Muscle of leg (tissue), 11 donors: Measurements from ENCODE around the gene EXPH5. TPM values are rescaled to one million over a fixed set of nuclear protein-coding genes. Genes with fewer than 3 reads are reported as not detected.

Source experiments
- DNase-seq: peaks from one replicate; pipeline ENCODE4 v3.0.0; 2013
- H3K27ac ChIP-seq: one replicate; pipeline ENCODE4 v1.5.1; 2013; ENCODE audit warnings: mild to moderate bottlenecking, low read length, control low read depth
- H3K27me3 ChIP-seq: one replicate; pipeline ENCODE4 v1.6.1; 2013; ENCODE audit warnings: low read length; ENCODE audit not compliant: control insufficient read depth, insufficient read depth
- H3K36me3 ChIP-seq: one replicate; pipeline ENCODE4 v1.6.1; 2013; ENCODE audit warnings: low read length; ENCODE audit not compliant: control insufficient read depth, insufficient read depth
- H3K4me1 ChIP-seq: one replicate; pipeline ENCODE4 v1.6.1; 2013; ENCODE audit warnings: low read length; ENCODE audit not compliant: control insufficient read depth, insufficient read depth
- H3K4me3 ChIP-seq: one replicate; pipeline ENCODE4 v1.5.1; 2013; ENCODE audit warnings: low read length, control low read depth
- H3K9me3 ChIP-seq: replicated peaks from 2 replicates; pipeline ENCODE4 v1.6.1; 2013; ENCODE audit warnings: low read depth, low read length; ENCODE audit not compliant: control insufficient read depth
- WGBS: methylation state at CpG from one replicate; pipeline ENCODE4 v1.1.5; 2013; ENCODE audit warnings: missing lambda C conversion rate; ENCODE audit not compliant: insufficient coverage; 5-methylcytosine and 5-hydroxymethylcytosine counted together
- polyA plus RNA-seq, 8 donors: library from polyadenylated mRNA; unstranded; fragments of 120-200 nt; gene quantifications; one replicate each; pipeline versions ENCODE4 v1.2.1 to v1.2.3, GENCODE V29; 2013; ENCODE audit warnings: inconsistent platforms in 1 of 8, low replicate concordance in 1 of 8; ENCODE audit not compliant: insufficient read length in 8 of 8, insufficient read depth in 1 of 8
- total RNA-seq: library from RNA; stranded (reverse); fragments of 120-200 nt; gene quantifications from one replicate; pipeline ENCODE4 v1.2.4, GENCODE V29; 2013

EXPH5 gene
- total and polyA plus RNA-seq, 9 donors, result 0.15 to 1.4 (median 0.44) TPM

DNA sequence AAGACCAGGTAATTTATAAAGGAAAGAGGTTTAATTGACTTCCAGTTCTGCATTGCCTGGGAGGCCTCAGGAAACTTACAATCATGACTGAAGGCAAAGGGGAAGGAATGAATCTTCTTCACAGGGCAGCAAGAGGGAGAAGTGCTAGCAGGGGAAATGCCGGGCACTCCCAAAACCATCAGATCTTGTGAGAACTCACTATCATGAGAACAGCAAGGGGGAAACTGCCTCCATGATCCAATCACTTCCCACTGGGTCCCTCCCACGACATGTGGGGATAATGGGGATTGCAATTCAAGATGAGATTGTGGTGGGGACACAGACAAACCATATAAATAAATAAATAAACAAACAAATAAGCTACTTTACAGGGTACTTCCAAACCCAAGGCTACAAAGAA, 28.8 kb upstream of the EXPH5 start:
- H3K9me3 ChIP-seq, result no peaks in the 10 kb centered on the region
- H3K27ac ChIP-seq, result no peak overlapping the region
- H3K4me1 ChIP-seq, result no peaks in the 10 kb centered on the region
- H3K27me3 ChIP-seq, result no peaks in the 10 kb centered on the region
- WGBS, result no CpG with 5 or more reads among the region's 2 CpGs
- no peaks in the 10 kb centered on the region for H3K36me3 ChIP-seq
- no peak for DNase-seq
- H3K4me3 ChIP-seq, result no peak overlapping the region

DNA sequence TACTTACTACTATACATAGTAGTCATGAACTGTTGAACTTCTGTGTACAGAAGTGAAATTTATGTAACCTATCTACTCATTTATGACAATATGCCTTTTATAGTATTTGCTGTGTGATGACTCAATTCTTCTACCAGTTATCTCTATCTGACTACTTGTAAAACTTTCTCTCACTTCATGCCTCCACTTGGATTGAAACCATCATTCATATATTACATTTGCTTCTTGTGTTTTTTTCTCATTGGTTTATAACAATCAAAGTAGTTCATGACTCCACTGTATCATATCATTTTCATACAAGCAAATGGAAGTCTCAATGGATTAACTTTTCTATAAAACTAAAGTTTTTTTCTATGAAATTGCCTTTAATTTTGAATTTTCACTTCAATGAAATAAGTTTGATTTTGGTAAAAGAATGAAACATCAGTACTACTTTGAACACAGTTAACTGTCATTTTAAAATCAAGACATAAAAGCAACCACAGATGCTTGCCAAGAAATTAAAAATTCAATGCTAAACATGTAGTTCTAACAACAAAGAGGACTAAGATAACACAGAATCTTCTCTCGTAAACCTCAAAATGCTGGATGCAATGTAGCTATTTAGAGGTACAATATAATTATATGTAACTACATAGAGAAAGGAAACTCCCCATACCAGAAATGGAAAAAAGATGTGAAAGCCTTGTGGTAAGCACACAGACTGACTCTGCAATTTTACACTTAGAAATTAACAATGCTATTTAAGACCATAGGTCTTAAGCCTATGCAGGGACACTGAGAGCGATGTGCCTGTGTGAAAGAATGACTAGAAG, 27.6 kb upstream of the EXPH5 start:
- Histone ChIP-seq H3K4me1 (no peaks in the 10 kb centered on the region), H3K27ac (no peak overlapping the region), H3K4me3 (no peak overlapping the region), H3K27me3 (no peaks in the 10 kb centered on the region), H3K36me3 (no peaks in the 10 kb centered on the region), H3K9me3 (no peaks in the 10 kb centered on the region)
- no peak for DNase-seq
- WGBS, result no CpG with 5 or more reads among the region's 2 CpGs

DNA sequence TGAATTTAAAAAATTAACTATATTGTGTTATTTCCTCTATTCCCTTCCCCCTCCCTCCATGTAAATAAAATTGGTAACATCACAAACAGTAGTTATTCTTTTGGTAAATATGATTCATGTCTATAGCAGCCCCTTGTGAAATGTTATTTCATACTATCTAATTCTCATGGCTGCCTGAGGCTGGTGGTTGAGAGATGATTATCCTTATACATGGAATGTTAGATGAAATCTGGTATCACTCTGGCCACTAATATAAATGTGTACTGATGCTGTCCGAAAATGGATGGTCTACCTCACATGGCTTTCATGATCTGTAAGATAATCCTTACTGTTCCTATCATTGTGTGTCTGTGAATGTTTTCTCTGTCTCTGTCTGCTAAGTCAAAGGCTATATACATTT, 25.0 kb upstream of the EXPH5 start:
- H3K27me3 ChIP-seq, result no peaks in the 10 kb centered on the region
- no CpG with 5 or more reads among the region's 1 CpG for WGBS
- DNase-seq, result no peak
- no peaks in the 10 kb centered on the region for H3K4me1 ChIP-seq
- H3K4me3 ChIP-seq, result no peak overlapping the region
- H3K9me3 ChIP-seq, result no peaks in the 10 kb centered on the region
- no peaks in the 10 kb centered on the region for H3K36me3 ChIP-seq
- no peak overlapping the region for H3K27ac ChIP-seq

DNA sequence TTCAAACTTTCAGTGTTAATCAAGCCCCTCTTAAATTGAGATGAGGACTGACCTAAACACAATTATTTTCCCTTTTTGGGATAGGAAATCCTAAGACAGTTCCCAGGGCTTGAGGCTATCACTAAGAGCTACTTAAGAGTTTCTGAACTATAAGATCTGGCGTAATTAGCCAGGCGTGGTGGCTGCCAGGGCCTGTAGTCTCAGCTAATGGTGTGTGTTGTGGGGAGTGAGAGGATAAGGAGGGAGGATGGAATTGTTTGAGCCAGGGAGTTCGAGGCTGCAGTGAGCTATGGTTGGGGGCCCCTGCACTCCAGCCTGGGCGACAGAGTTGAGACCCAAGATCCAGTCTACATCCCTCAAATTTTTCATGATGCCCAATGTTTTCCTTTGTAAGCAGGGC, 23.5 kb upstream of the EXPH5 start:
- H3K27ac ChIP-seq, result no peak overlapping the region
- WGBS, result 52% methylated on average over 2 of the region's 4 CpGs
- no peaks in the 10 kb centered on the region for H3K9me3 ChIP-seq
- H3K27me3 ChIP-seq, result no peaks in the 10 kb centered on the region
- H3K36me3 ChIP-seq, result no peaks in the 10 kb centered on the region
- no peaks in the 10 kb centered on the region for H3K4me1 ChIP-seq
- DNase-seq, result no peak
- no peak overlapping the region for H3K4me3 ChIP-seq

DNA sequence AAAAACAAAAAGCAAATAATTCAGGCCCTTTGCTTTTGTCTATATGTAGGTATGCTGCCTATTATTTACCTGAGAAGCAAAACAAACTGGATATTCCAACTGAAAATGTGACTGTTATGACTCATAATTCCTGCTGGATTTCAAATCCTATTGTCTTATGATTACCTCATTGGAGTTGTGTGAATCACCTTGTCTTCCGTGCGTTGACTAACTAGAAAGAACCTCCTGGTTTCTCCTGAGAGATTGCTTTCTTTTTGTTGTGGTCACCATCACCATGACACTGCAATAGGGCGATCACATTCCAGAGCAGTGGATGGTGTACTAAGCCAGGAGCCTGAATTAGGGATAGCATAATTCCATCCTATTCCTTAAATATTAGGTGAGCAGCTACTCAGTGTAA, 23.0 kb upstream of the EXPH5 start:
- H3K4me3 ChIP-seq, result no peak overlapping the region
- DNase-seq, result no peak
- H3K36me3 ChIP-seq, result no peaks in the 10 kb centered on the region
- no peaks in the 10 kb centered on the region for H3K4me1 ChIP-seq
- no peak overlapping the region for H3K27ac ChIP-seq
- H3K27me3 ChIP-seq, result no peaks in the 10 kb centered on the region
- WGBS, result no CpG with 5 or more reads among the region's 3 CpGs
- H3K9me3 ChIP-seq, result no peaks in the 10 kb centered on the region

DNA sequence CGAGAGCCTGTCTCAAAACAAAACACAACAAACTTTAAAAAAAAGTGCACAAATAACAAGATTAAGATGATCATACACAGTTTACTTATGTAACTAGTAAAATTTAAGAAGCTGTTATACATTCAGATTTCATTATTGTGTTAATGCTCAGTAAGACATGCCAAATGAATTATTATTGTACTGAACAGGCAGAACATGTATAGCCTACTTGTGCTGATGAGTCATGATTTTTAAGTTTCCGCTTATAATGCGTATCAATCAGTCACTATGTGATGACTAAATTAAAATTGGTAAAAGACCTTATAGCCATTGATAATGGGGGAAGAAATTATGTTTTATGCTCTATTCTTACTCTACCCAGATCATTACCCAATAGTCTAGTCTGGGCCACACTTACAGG, 20.5 kb upstream of the EXPH5 start:
- H3K36me3 ChIP-seq, result no peaks in the 10 kb centered on the region
- H3K27me3 ChIP-seq, result no peaks in the 10 kb centered on the region
- H3K27ac ChIP-seq, result no peak overlapping the region
- no CpG with 5 or more reads among the region's 3 CpGs for WGBS
- H3K4me1 ChIP-seq, result no peaks in the 10 kb centered on the region
- no peak overlapping the region for H3K4me3 ChIP-seq
- H3K9me3 ChIP-seq, result no peaks in the 10 kb centered on the region
- no peak for DNase-seq

DNA sequence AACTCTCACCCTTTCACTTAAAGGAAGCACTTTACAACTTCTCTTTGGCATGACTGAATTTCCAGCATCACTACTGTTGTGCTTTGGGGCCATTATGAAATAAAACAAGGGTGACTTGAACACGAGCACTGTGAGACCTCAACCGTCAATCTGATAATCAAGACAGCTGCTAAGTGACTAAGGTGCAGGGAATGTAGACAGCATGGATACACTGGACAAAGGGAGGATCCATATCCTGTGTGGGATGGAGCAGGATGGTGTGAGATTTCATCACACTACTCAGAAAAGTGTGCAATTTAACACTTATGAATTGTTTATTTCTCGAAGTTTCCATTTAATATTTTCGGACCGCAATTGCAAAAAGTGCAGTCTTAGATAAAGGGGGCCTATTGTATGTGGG, 16.1 kb upstream of the EXPH5 start:
- H3K27me3 ChIP-seq, result no peaks in the 10 kb centered on the region
- no peak for DNase-seq
- no peaks in the 10 kb centered on the region for H3K9me3 ChIP-seq
- H3K4me3 ChIP-seq, result no peak overlapping the region
- no peaks in the 10 kb centered on the region for H3K4me1 ChIP-seq
- H3K36me3 ChIP-seq, result no peaks in the 10 kb centered on the region
- H3K27ac ChIP-seq, result no peak overlapping the region
- 73% methylated on average over 3 of the region's 5 CpGs for WGBS

DNA sequence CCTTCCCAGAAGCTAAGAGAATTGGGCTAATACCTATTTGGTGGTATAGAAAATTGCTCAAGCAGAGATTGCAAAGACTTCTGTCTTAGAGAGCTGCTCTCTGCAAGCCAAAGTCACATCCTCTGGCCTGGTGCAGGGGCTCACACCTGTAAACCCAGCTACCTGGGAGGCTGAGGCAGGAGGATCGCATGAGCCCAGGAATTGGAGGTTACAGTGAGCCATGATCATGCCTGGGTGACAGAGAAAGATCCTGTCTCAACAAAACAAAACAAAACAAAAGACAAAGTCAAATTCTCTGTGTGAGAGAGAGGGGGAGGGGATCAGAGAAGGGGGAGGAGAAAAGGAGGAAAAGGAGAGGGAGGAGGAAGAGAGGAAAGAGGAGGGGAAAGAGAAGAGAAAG, 15.0 kb upstream of the EXPH5 start:
- H3K36me3 ChIP-seq, result no peaks in the 10 kb centered on the region
- no peaks in the 10 kb centered on the region for H3K4me1 ChIP-seq
- no peak overlapping the region for H3K27ac ChIP-seq
- WGBS, result no CpG with 5 or more reads among the region's 1 CpG
- H3K27me3 ChIP-seq, result no peaks in the 10 kb centered on the region
- no peak overlapping the region for H3K4me3 ChIP-seq
- H3K9me3 ChIP-seq, result no peaks in the 10 kb centered on the region
- DNase-seq, result no peak

DNA sequence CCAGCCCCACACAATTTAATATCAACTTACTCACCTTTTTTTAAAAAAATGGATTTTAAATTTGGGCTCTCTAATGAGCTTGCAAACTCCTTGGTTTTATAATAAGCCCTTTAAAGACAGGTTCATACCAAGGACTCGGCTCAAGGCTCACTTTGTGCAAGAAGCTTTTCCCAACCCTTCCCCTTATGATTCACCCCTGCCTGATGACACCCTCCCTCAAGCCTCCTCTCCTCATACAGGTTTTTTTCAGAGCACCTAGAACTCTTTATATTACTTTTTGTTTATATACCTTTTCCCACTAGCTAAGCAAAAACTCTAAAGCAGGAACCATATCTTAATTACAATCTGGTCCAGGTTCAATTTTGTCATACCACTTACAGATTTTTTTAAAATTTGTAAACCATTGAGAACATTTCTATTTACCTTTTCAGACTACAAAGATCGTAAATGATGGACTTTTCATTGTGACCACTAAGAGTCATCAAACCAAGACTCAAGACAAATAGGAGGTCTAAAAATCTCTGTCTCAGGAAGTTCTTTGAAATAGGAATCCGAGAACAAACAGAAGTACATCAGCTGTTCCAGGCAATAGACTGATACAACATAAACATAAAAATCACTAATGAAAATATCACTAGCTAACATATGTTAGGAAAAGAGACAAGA, 13.1 kb upstream of the EXPH5 start:
- Histone ChIP-seq H3K36me3 (no peaks in the 10 kb centered on the region), H3K4me3 (no peak overlapping the region), H3K27me3 (no peaks in the 10 kb centered on the region), H3K27ac (no peak overlapping the region), H3K4me1 (no peaks in the 10 kb centered on the region), H3K9me3 (no peaks in the 10 kb centered on the region)
- no peak for DNase-seq
- WGBS, result 69% methylated on average over 1 of the region's 3 CpGs

DNA sequence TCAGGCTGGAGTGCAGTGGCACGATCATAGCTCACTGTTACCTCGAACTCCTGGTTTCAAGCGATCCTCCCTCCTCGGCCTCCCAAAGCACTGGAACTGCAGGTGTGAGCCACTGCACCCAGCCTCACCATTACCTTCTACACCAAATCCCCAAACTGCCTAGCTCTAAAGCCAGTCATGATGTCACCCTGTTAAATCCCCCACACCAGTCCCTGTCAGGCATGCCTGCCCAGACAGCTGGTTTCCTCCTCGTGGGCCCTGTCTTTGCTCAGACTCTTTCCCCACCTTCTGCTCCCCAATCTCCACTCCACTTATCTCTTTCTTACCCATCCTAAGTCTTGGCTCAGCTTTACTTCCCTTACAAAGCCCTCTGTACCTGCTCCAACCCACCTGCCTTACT, 12.5 kb upstream of the EXPH5 start:
- Histone ChIP-seq H3K27ac (no peak overlapping the region), H3K4me1 (no peaks in the 10 kb centered on the region)

More for the DNA sequence above, 12.5 kb upstream of the EXPH5 start:
- no peaks in the 10 kb centered on the region for H3K27me3 ChIP-seq
- no peak for DNase-seq
- H3K4me3 ChIP-seq, result no peak overlapping the region
- H3K36me3 ChIP-seq, result no peaks in the 10 kb centered on the region
- H3K9me3 ChIP-seq, result no peaks in the 10 kb centered on the region
- WGBS, result 65% methylated on average over 5 of the region's 5 CpGs
